HG03520 (cell line): Measurements from ENCODE around the gene MLLT6.

Source experiments
- ATAC-seq: cut with Tn5 transposase; IDR thresholded peaks from one replicate; pipeline ENCODE4 v1.9.1; 2021; ENCODE audit warnings: mild to moderate bottlenecking, moderate library complexity; ENCODE audit not compliant: unreplicated experiment

The MLLT6 gene

DNA sequence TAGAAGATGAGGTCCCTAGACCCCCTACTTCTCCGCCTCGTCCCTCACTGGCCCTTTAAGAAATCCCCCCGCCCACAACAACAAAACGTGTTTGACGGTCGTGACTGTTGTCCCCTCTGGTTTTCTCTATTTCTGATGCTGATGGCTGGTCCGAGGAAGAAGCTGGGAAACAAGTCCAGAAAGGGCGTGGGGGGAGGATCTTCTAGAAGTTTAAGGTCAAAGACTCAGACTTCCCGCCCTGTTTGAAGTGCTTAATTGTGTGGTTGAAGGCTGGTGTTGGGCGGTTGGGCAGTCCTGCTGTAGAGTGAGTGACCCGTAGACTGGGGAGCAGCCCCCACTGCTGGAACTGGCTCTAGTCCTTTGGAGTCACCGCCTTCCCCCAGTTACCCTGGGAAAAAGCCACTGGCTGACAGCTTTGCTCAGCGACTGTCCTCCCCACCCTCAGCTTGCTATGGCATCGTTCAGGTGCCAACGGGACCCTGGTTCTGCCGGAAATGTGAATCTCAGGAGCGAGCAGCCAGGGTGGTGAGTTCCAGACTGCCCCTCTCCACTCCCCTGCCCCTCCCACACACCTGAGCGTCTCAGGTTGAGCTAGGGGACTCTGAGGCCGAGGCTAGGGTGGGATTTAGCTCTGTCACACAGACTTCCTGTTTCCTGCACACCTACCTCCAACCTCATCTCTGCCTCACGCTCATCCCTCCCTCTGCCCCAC is 1.6 kb downstream of the MLLT6 start:
- no peak for ATAC-seq

DNA sequence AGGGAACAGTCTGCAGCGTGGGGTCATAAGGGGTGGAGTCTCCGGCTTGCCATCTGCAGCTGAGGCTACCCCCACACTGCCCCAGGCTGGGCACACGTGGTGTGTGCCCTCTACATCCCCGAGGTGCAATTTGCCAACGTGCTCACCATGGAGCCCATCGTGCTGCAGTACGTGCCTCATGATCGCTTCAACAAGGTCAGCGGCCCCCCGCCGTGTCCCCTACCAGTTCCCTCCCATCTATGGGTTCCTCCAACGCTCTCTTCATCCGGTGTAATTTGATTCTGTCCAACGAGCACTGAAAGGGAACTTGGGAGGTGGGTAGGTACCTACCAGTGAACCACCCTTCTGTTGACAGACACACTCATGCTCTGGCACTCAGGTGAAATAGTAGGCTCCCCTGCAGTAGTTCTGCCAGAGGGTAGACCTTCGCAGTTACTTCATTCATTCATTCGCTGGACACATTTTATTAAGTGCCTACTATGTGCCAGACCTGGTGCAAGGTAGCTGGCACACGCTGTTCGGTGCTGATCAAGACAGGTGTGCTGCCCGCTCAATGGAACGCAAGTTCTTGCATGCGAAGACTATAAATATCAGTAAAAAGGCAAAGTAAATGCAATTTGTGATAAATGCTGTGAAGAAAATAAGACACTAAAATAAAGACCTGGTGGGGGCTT is 2.7 kb downstream of the MLLT6 start:
- no peak for ATAC-seq

DNA sequence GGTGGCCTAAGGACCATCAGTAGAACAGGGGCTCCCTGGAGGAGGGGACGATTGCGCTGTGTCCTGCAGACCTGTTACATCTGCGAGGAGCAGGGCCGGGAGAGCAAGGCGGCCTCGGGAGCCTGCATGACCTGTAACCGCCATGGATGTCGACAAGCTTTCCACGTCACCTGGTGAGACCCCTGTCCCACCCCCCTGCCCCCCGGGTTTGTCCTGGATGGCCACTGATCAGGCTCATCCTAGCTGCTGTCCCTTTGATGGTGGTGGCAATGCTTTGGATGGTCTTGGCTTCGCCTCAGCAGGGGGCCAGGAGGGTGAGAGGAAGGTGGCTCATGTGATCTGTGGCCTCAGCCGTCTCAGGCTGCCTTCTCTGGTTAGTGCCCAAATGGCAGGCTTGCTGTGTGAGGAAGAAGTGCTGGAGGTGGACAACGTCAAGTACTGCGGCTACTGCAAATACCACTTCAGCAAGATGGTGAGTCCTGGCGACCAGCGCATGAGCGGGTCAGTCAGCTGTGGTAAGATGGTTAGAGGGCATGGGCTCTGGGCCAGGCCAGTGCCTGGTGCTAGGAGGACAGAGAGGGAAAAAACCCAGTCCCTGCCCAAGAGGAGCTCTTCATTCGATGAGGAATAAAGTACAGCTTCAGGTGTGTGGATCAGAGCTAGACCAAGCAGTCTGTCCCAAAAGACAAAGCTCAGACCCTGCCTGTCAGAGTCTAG is 4.2 kb downstream of the MLLT6 start:
- no peak for ATAC-seq

DNA sequence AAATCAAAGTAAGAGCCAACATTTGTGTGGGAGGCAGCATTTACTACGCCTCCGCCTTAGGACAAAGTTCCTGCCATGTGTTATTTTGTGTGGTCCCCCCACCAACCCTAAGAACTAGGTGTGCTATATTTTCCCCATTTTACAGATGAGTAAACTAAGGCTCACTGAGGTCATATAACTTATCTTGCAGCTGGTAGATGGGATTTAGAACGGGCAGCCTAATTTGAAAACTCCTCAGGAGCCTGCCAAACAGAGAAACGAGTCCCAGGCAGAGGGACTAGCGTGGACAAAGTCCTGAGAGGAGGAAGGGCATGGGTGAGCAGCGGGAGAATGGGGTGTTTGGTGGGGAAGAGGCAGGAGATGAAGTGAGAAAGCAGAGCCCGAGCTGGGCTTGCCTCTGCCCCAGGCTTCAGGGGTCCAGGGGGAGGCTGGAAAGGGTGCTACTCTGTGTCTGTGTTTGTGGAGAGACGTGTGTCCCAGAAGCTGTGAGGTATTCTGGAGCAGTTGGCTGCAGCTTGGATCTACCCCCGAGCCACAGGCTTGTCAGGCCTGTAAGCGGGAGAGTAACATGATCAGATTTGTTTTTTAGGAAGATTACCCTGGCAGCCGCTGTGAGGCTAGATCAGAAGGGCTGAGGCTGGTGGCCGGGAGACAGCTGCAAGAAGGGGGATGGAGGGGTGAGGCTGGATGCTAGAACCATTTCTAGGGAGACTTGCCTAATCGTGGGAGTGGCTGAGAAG is 5.0 kb downstream of the MLLT6 start:
- no peak for ATAC-seq

DNA sequence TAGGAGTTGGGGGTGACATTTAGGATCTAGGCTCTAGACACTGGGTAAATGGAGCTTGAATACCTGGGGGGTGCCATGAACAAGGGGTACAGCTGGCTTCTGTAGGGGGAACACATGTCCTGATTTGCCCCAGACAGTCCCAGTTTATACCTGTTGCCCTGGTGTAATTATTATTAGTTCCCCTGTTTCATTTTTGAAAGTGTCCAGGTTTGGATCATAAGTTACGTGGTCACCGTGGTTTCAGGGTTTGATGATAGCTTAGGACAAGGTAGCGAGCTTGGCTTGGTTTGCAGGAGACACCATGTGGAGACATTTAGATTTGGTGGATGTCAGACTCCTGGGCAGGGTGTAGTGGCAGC is 5.5 kb downstream of the MLLT6 start:
- ATAC-seq: no peak

DNA sequence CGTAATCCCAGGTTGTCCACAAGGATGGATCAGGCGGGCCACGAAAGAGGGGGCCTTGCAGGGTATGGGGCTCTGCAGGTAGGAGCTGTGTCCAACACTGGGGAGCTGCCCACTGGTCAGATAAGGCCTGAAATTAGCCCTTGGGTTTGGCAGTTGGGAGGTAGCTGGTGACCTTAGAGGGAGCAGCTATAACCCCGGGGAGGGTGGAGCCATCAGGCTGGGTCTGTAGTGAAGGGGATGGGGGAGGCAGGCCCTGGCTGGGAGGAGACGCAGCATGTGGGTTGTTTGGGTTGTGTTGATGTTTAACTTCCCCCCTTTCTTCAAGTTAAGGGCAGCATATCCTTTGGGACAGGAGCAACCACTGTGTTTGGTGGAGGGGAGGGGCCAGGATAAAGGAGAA is 5.9 kb downstream of the MLLT6 start:
- ATAC-seq: no peak

DNA sequence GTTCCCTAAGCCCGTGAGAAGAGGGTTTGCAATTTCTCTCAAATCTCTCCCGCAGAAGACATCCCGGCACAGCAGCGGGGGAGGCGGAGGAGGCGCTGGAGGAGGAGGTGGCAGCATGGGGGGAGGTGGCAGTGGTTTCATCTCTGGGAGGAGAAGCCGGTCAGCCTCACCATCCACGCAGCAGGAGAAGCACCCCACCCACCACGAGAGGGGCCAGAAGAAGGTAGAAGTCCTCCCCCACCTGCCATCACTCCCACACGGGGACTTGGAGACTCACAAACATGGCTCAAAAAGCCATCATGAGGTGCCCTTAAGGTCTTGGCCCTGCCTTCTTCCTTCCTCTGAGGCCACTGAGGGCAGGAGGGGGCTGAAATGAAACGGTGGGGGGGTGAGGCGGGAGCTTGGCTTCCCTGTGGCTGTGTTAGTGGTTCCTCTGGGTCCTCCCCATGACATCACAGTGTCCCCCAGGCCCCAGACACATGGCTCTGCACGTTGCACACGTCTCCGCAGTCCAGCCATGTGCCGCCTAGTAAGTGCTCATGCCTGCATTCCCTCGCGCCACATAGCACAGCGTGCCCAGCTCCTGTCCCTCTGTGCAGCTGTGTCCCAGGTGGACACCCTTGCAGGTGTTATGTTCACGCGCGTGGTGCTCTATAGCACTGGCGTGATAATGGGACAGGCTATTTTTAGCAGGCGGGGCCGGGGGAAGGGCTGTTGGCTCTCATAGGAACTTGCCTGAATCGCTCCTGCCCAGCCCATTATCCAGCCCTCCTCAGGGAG is 6.9 kb downstream of the MLLT6 start:
- ATAC-seq: no peak

DNA sequence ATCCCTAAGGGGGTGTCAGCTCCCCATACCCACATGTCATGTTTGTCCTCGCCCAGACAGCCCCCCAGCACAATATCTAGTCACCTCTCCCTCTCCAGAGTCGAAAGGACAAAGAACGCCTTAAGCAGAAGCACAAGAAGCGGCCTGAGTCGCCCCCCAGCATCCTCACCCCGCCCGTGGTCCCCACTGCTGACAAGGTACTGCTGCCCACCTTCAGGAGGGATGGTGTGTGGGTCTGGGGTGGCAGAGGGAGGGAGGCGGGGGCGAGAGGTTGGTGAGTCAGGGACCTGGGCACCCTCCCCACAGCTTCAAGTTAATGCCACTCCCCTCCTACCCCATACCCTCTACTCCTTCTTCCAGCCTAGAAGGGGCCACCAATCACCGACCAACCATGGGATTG is 7.5 kb downstream of the MLLT6 start:
- no peak for ATAC-seq

DNA sequence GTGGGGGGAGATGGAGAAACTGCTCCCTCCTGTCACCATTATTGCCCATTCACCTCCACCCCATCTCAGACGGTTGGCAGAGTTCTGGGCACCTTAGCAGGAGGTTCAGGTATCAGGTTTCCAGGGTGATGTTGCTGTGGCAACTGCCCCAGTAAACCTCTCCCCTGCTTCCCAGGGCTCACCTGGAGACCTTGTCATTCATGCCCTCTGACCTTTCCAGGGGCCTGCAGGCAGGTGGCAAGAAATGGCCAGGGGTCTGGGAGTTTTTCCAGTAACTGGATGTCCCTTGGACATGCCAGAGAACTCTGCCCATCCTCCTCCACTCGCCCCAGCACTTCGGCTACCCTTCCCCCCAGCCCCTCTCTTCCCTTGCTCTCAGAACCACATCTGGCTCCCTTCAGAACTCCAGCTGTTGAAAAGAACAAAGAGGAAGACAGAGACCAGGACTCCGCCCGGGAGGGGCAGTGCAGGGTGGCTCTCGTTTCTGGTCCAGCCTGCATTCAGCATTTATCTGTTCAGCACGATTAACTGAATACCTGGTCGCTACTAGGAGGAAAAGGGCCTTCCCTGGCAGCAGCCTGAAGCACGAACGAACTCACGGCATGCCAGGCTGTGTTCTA is 8.5 kb downstream of the MLLT6 start:
- no peak for ATAC-seq

DNA sequence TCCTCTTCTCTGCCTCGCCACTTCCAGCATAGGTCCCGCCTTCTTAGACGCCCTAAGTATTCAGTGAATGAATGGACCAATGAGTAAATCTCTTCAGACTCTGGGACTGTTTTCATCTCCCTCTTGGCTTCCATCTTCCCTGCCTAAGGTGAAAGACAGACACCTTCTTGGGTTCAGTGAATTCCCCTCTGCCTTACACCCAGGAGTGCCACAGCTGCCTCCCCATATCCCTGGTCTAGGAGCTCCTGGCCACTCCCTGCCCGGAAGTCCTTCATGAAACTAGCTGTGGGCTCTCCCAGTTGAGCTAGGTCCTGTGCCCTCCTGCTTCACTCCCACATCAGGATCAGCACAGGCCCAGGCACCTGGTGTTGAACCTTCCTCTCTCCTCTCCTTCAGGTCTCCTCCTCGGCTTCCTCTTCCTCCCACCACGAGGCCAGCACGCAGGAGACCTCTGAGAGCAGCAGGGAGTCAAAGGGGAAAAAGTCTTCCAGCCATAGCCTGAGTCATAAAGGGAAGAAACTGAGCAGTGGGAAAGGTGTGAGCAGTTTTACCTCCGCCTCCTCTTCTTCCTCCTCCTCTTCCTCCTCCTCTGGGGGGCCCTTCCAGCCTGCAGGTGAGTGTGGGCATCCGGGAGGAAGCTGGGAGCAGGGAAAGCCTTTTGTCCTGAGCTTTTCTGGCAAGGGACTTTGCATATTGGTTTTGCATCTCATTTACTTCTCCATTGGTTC is 10.3 kb downstream of the MLLT6 start:
- ATAC-seq: no peak

DNA sequence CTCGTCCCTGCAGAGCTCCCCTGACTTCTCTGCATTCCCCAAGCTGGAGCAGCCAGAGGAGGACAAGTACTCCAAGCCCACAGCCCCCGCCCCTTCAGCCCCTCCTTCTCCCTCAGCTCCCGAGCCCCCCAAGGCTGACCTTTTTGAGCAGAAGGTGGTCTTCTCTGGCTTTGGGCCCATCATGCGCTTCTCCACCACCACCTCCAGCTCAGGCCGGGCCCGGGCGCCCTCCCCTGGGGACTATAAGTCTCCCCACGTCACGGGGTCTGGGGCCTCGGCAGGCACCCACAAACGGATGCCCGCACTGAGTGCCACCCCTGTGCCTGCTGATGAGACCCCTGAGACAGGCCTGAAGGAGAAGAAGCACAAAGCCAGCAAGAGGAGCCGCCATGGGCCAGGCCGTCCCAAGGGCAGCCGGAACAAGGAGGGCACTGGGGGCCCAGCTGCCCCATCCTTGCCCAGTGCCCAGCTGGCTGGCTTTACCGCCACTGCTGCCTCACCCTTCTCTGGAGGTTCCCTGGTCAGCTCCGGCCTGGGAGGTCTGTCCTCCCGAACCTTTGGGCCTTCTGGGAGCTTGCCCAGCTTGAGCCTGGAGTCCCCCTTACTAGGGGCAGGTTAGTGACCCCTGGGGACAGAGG is 11.4 kb downstream of the MLLT6 start:
- ATAC-seq: no peak

DNA sequence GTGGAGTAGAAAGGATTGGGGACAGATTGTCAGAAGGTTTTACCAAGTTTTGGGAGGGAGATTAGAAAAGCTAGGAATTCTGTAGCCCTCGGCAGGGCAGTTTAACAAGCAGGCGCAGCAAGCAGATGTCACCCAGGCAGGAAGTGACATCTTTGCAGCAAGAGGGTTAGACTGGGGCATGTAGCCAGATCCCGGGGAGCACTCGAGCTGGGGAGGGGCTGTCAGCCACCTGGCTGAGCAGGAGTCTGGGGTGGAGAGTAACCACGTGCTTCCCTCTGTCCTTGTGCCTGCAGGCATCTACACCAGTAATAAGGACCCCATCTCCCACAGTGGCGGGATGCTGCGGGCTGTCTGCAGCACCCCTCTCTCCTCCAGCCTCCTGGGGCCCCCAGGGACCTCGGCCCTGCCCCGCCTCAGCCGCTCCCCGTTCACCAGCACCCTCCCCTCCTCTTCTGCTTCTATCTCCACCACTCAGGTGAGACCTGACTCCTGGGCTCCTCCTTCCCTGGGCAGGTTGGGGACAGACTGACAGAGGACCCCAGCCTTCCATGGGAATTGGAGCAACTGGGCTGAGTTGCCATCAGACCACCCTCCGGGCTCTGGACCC is 12.2 kb downstream of the MLLT6 start:
- no peak for ATAC-seq

DNA sequence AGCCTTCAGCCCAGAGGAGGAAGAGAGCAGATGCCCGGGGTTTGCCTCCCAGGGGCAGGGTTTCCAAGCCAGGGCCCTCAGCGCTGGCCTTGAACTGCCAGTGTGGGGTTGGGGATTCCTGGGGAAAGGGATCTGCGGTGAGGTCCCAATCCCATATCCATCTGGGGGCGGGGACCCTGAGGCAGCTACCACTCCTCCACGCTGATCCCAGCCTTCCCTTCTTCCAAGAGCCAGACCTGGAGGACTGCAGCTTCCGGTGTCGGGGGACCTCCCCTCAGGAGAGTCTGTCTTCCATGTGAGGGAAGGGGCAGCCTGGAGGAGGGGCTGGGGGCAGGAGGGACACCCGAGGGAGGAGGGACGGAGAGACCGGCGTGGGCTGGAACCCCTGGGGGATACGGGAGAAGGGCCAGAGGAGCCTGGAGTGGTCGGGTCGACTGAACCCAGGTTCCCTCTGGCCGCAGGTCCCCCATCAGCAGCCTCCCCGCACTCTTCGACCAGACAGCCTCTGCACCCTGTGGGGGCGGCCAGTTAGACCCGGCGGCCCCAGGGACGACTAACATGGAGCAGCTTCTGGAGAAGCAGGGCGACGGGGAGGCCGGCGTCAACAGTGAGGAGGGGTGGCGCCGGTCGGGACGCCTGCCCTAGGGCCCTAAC is 14.3 kb downstream of the MLLT6 start:
- ATAC-seq: no peak

DNA sequence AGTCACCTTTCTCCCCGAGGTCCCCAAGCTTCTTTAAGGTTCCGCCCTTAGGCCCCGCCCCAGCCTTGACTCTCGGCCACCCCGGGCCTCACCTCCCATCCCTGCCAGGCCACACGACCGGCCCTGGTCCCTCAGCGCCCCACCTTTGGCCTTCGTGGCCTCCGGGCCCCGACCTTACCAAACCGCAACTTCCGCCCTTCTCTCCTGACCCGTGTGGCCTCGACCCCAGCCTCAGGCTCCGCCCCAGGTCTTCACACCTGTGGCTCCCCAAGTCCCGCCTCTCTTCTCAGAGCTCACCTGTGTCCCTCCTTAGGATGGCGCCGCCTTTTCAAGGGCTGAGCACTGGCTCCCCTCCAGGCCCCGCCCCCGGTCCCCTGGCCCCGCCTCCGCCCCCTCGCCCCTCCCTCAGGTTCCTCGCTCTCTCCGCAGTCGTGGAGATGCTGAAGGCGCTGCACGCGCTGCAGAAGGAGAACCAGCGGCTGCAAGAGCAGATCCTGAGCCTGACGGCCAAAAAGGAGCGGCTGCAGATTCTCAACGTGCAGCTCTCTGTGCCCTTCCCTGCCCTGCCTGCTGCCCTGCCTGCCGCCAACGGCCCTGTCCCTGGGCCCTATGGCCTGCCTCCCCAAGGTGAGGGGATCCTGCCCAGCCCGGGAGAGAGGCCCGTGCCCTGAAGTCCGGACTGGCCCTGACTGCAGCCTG is 15.0 kb downstream of the MLLT6 start:
- ATAC-seq: no peak

DNA sequence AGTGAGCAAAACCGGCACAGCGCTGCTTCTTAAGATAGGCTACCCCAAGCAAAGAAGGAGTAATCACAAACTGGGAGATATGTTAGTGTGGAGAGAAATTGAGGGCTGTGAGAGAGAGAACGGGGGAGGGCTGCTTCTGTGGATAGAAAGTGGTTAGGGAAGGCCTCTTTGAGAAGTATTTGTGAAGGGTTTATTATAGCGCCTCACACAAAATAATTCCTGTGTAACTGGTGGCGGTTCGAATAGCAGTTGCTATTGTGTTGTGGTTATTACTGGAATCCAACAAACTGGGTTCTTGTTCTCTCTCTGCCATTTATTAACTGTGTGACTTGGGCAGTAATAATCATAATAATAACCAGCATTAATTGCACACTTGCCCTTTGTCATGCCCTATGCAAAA is 15.9 kb downstream of the MLLT6 start:
- no peak for ATAC-seq

DNA sequence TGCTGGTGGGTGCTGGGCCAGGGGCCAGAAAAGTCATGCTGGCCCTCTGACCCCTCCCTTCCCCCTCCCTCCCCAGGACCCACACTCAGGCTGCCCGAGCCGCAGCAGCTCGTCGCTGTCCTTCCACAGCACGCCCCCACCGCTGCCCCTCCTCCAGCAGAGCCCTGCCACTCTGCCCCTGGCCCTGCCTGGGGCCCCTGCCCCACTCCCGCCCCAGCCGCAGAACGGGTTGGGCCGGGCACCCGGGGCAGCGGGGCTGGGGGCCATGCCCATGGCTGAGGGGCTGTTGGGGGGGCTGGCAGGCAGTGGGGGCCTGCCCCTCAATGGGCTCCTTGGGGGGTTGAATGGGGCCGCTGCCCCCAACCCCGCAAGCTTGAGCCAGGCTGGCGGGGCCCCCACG is 16.7 kb downstream of the MLLT6 start:
- ATAC-seq: no peak

DNA sequence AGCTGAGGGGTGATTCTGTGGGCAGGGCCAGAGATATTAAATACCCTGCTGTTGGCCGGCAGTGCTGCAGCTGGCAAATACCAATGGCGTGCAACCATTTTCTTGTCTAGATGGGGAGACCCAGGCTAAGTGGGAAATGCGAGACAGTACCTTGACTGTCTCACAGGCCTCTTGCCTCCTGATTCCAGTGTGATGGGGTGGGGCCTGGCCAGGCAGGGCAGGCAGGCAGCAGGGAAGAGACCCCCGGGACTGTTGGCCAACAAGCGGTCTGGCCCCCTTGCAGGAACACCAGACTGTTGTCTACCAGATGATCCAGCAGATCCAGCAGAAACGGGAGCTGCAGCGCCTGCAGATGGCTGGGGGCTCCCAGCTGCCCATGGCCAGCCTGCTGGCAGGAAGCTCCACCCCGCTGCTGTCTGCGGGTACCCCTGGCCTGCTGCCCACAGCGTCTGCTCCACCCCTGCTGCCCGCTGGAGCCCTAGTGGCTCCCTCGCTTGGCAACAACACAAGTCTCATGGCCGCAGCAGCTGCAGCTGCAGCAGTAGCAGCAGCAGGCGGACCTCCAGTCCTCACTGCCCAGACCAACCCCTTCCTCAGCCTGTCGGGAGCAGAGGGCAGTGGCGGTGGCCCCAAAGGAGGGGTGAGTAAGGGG is 19.4 kb downstream of the MLLT6 start:
- ATAC-seq: no peak
